Smooth muscle cell (in vitro differentiated cells): ENCODE measurements around the gene AASDH. TPM values are rescaled to one million over a fixed set of nuclear protein-coding genes. Genes with fewer than 3 reads are reported as not detected.
"Not testable (repeated sequence)": the region's sequence is repeated elsewhere in the genome, so short reads cannot be mapped to it uniquely, and the experiment has no call there.

Source experiments
- DNase-seq: peaks from one replicate; lab custom pipeline; 2025; ENCODE audit not compliant: unreplicated experiment; lab: John Stamatoyannopoulos, UW
- H2AFZ ChIP-seq: fragments of 200-600 bp; sonication (generic); 2 replicates; pipeline ENCODE4 v1.6.0; 2016; ENCODE audit warnings: antibody characterized with exemption, low read depth, mild to moderate bottlenecking
- H3F3A ChIP-seq: fragments of 200-600 bp; sonication (generic); 2 replicates; pipeline ENCODE4 v1.6.0; 2017; ENCODE audit warnings: antibody characterized with exemption, low read depth
- H3K27ac ChIP-seq: fragments of 200-600 bp; sonication (generic); 2 replicates; pipeline ENCODE4 v1.5.1; 2016; ENCODE audit warnings: low read depth, mild to moderate bottlenecking
- H3K27me3 ChIP-seq: fragments of 200-600 bp; sonication (generic); 2 replicates; pipeline ENCODE4 v1.6.1; 2016; ENCODE audit warnings: low read depth, mild to moderate bottlenecking
- H3K36me3 ChIP-seq: fragments of 200-600 bp; sonication (generic); 2 replicates; pipeline ENCODE4 v1.5.1; 2016; ENCODE audit warnings: low read depth
- H3K4me1 ChIP-seq: fragments of 200-600 bp; sonication (generic); 2 replicates; pipeline ENCODE4 v1.5.1; 2016; ENCODE audit warnings: low read depth
- H3K4me2 ChIP-seq: fragments of 200-600 bp; sonication (generic); 2 replicates; pipeline ENCODE4 v1.6.0; 2016; ENCODE audit warnings: mild to moderate bottlenecking
- H3K4me3 ChIP-seq: fragments of 200-600 bp; sonication (generic); 2 replicates; pipeline ENCODE4 v1.5.1; 2016; ENCODE audit warnings: mild to moderate bottlenecking
- H3K79me2 ChIP-seq: fragments of 200-600 bp; sonication (generic); 2 replicates; pipeline ENCODE4 v1.6.0; 2016; ENCODE audit warnings: low read depth, mild to moderate bottlenecking
- H3K9ac ChIP-seq: fragments of 200-600 bp; sonication (generic); 2 replicates; pipeline ENCODE4 v1.6.0; 2016; ENCODE audit warnings: low read depth
- H3K9me3 ChIP-seq: fragments of 200-600 bp; sonication (generic); replicated peaks from 2 replicates; pipeline ENCODE4 v1.5.1; 2016; ENCODE audit warnings: low read depth
- H4K20me1 ChIP-seq: fragments of 200-600 bp; sonication (generic); 2 replicates; pipeline ENCODE4 v1.6.0; 2016; ENCODE audit warnings: low read depth
- CTCF ChIP-seq: fragments of 200-600 bp; sonication (generic); IDR thresholded peaks from 2 replicates; pipeline ENCODE4 v1.5.1; 2017; ENCODE audit warnings: borderline replicate concordance, mild to moderate bottlenecking, antibody characterized with exemption; ENCODE audit not compliant: insufficient read depth, poor library complexity, severe bottlenecking
- WGBS: methylation state at CpG from one replicate; pipeline ENCODE4 v1.1.7; 2016; ENCODE audit warnings: low lambda C conversion rate; 5-methylcytosine and 5-hydroxymethylcytosine counted together
- polyA plus RNA-seq: library from polyadenylated mRNA; unstranded; fragments of >200 nt; fragmentation: Nextera tagmentation; extraction: Ambion mirVana; gene quantifications from 2 replicates; pipeline ENCODE4 v1.2.1, GENCODE V29; 2016
- total RNA-seq: library from RNA; depleted of rRNA; stranded (reverse); fragments of >200 nt; gene quantifications from 2 replicates; pipeline ENCODE4 v1.2.3, GENCODE V29; 2014

Gene AASDH
- total and polyA plus RNA-seq, 2 experiments from 2014 or later, result 7.7 to 11.3 TPM

GRCh38 chr4:56371426-56372220 lies 15.7 kb downstream of the AASDH start:
- Histone ChIP-seq H3K4me1 (no peaks in the 10 kb centered on the region), H3K9me3 (no peaks in the 10 kb centered on the region), H3K36me3 (no peaks in the 10 kb centered on the region), H3K27ac (no peak overlapping the region), H3K27me3 (no peaks in the 10 kb centered on the region), H3F3A (no peaks in the 10 kb centered on the region), H3K9ac (no peak overlapping the region), H2AFZ (no peak overlapping the region), H3K4me2 (no peak overlapping the region), H3K4me3 (no peak overlapping the region), H3K79me2 (no peaks in the 10 kb centered on the region), H4K20me1 (no peaks in the 10 kb centered on the region)
- 71% methylated on average over 8 of the region's 8 CpGs for WGBS
- no peak for TF ChIP-seq CTCF
- DNase-seq, result no peak

- no peak for TF ChIP-seq CTCF
- no peaks in the 10 kb centered on the region for H3K27me3 ChIP-seq
- H4K20me1 ChIP-seq, result no peaks in the 10 kb centered on the region
- no peaks in the 10 kb centered on the region for H3K36me3 ChIP-seq
- H3K27ac ChIP-seq, result no peak overlapping the region
- H3K4me2 ChIP-seq, result no peak overlapping the region
- 68% methylated on average over 3 of the region's 3 CpGs for WGBS
- no peaks in the 10 kb centered on the region for H3K4me1 ChIP-seq
- no peak for DNase-seq
- no peak overlapping the region for H2AFZ ChIP-seq
- no peak overlapping the region for H3K9ac ChIP-seq
- H3K79me2 ChIP-seq, result no peaks in the 10 kb centered on the region
- no peaks in the 10 kb centered on the region for H3K9me3 ChIP-seq
- no peak overlapping the region for H3K4me3 ChIP-seq
- no peaks in the 10 kb centered on the region for H3F3A ChIP-seq
These were observed 16.9 kb downstream of the AASDH start for GRCh38 chr4:56370377-56370776.

DNA sequence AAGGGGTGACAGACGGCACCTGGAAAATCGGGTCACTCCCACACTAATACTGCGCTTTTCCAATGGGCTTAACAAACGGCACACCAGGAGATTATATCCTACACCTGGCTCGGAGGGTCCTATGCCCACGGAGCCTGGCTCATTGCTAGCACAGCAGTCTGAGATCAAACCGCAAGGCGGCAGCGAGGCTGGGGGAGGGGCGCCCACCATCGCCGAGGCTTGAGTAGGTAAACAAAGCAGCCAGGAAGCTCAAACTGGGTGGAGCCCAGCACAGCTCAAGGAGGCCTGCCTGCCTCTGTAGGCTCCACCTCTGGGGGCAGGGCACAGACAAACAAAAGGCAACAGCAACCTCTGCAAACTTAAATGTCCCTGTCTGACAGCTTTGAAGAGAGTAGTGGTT lies 24.3 kb downstream of the AASDH start:
- H3K9me3 ChIP-seq, H2AFZ ChIP-seq, DNase-seq, H3K4me3 ChIP-seq, H3K27me3 ChIP-seq, H3K36me3 ChIP-seq, H3K4me2 ChIP-seq, H3K9ac ChIP-seq, H3K79me2 ChIP-seq, H3K27ac ChIP-seq, H4K20me1 ChIP-seq, H3F3A ChIP-seq, H3K4me1 ChIP-seq: not testable (repeated sequence)
- 97% methylated on average over 12 of the region's 12 CpGs for WGBS

DNA sequence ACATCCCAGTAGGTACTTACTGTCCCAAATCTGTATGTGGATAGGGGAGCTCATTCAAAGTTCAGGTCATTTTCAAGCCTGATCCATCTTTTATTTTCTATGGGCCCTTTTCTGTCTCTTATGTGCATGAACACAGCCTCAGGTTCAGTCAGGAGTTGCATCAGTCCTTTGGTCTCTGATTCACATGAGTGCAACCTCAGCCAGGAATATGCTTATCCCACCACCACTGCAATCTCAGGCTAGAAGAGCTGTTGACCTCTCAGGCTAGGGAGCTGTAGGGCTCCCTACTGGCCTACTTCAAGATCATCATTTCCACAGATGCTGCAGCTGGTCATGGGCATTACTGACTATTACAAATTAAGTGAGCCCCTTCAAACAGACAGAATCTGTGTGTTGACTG lies 27.2 kb downstream of the AASDH start:
- no peak for TF ChIP-seq CTCF
- Histone ChIP-seq H2AFZ (no peak overlapping the region), H4K20me1 (no peaks in the 10 kb centered on the region), H3K4me2 (no peak overlapping the region), H3K4me3 (no peak overlapping the region), H3K36me3 (no peaks in the 10 kb centered on the region), H3K27me3 (no peaks in the 10 kb centered on the region), H3K79me2 (no peaks in the 10 kb centered on the region), H3K27ac (no peak overlapping the region), H3F3A (no peaks in the 10 kb centered on the region), H3K4me1 (no peaks in the 10 kb centered on the region), H3K9ac (no peak overlapping the region), H3K9me3 (no peaks in the 10 kb centered on the region)
- no peak for DNase-seq
